Liver (tissue), 3 donors: Measurements from ENCODE around the gene SLC11A2.

Experiments used
- ATF3 ChIP-seq: IDR thresholded peaks from 2 replicates; pipeline ENCODE4 v1.6.1; 2016; ENCODE audit warnings: antibody characterized with exemption
- EGR1 ChIP-seq, 2 donors: IDR thresholded peaks; 2 replicates each; pipeline ENCODE4 v1.6.1; 2016 to 2018; ENCODE audit warnings: antibody characterized with exemption in 2 of 2, low read depth in 2 of 2
- GABPA ChIP-seq, 2 donors: IDR thresholded peaks in 1 of 2; conservative IDR thresholded peaks in 1 of 2; 2 replicates each; pipeline ENCODE4 v1.6.1; 2016; ENCODE audit warnings: antibody characterized with exemption in 2 of 2, mild to moderate bottlenecking in 1 of 2, moderate library complexity in 1 of 2
- RAD21 ChIP-seq, 2 donors: IDR thresholded peaks; 2 replicates each; pipeline ENCODE4 v1.6.1; 2016; ENCODE audit warnings: antibody characterized with exemption in 2 of 2, mild to moderate bottlenecking in 2 of 2
- RXRA ChIP-seq, 2 donors: IDR thresholded peaks; 2 replicates each; pipeline ENCODE4 v1.6.1; 2017 to 2018; ENCODE audit warnings: antibody characterized with exemption in 2 of 2, mild to moderate bottlenecking in 1 of 2
- SP1 ChIP-seq: IDR thresholded peaks from 2 replicates; pipeline ENCODE4 v1.6.1; 2018; ENCODE audit warnings: antibody characterized with exemption, mild to moderate bottlenecking
- TAF1 ChIP-seq: conservative IDR thresholded peaks from 2 replicates; pipeline ENCODE4 v1.6.1; 2016; ENCODE audit warnings: antibody characterized with exemption, mild to moderate bottlenecking
- YY1 ChIP-seq: IDR thresholded peaks from 2 replicates; pipeline ENCODE4 v1.6.1; 2016; ENCODE audit warnings: antibody characterized with exemption, mild to moderate bottlenecking
- TF ChIP-seq, protein P1 (sequence below): IDR thresholded peaks from 2 replicates; pipeline ENCODE4 v1.6.1; 2016; ENCODE audit warnings: antibody characterized with exemption
- TF ChIP-seq, protein P2 (sequence below): fragments of 150-350 bp; IDR thresholded peaks from 2 replicates; pipeline ENCODE4 v1.5.1; 2017; ENCODE audit warnings: improper control_type of control experiment, low read depth, low read length; ENCODE audit not compliant: missing input control
- TF ChIP-seq, protein P3 (sequence below): IDR thresholded peaks from 2 replicates; pipeline ENCODE4 v1.6.1; 2016; ENCODE audit warnings: antibody characterized with exemption, mild to moderate bottlenecking
- donor health status: healthy.
- donor health status: healthy.

DNA sequence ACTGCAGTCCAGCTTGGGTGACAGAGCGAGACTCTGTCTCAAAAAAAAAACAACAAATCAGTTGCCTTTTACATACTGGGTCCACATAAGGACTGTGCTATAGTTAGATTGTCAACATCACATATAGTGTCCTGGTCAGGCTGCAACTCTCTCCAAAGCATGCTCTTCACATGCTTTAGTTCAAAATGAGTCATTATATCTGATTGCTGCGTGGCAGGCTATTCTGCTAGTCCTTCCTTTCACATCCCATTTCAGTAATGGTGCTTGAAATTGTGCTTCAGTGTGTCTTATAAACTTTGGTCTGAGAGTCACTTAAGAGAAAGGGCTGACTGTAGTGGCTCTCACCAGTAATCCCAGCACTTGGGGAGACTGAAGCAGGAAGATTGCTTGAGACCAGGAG is 28.9 kb upstream of the SLC11A2 start:
- TF ChIP-seq, protein P1, sequence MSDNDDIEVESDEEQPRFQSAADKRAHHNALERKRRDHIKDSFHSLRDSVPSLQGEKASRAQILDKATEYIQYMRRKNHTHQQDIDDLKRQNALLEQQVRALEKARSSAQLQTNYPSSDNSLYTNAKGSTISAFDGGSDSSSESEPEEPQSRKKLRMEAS = no peak
- TF ChIP-seq, protein P2, sequence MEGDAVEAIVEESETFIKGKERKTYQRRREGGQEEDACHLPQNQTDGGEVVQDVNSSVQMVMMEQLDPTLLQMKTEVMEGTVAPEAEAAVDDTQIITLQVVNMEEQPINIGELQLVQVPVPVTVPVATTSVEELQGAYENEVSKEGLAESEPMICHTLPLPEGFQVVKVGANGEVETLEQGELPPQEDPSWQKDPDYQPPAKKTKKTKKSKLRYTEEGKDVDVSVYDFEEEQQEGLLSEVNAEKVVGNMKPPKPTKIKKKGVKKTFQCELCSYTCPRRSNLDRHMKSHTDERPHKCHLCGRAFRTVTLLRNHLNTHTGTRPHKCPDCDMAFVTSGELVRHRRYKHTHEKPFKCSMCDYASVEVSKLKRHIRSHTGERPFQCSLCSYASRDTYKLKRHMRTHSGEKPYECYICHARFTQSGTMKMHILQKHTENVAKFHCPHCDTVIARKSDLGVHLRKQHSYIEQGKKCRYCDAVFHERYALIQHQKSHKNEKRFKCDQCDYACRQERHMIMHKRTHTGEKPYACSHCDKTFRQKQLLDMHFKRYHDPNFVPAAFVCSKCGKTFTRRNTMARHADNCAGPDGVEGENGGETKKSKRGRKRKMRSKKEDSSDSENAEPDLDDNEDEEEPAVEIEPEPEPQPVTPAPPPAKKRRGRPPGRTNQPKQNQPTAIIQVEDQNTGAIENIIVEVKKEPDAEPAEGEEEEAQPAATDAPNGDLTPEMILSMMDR = no peak
- no peak for TF ChIP-seq GABPA (IDR thresholded peaks at IDR 0.05 in 1 of 2, conservative IDR thresholded peaks at IDR 0.05 in 1 of 2)
- no peak for TF ChIP-seq RAD21 (IDR thresholded peaks at IDR 0.05)
- TF ChIP-seq RXRA (IDR thresholded peaks at IDR 0.05) = no peak
- TF ChIP-seq, protein P3, sequence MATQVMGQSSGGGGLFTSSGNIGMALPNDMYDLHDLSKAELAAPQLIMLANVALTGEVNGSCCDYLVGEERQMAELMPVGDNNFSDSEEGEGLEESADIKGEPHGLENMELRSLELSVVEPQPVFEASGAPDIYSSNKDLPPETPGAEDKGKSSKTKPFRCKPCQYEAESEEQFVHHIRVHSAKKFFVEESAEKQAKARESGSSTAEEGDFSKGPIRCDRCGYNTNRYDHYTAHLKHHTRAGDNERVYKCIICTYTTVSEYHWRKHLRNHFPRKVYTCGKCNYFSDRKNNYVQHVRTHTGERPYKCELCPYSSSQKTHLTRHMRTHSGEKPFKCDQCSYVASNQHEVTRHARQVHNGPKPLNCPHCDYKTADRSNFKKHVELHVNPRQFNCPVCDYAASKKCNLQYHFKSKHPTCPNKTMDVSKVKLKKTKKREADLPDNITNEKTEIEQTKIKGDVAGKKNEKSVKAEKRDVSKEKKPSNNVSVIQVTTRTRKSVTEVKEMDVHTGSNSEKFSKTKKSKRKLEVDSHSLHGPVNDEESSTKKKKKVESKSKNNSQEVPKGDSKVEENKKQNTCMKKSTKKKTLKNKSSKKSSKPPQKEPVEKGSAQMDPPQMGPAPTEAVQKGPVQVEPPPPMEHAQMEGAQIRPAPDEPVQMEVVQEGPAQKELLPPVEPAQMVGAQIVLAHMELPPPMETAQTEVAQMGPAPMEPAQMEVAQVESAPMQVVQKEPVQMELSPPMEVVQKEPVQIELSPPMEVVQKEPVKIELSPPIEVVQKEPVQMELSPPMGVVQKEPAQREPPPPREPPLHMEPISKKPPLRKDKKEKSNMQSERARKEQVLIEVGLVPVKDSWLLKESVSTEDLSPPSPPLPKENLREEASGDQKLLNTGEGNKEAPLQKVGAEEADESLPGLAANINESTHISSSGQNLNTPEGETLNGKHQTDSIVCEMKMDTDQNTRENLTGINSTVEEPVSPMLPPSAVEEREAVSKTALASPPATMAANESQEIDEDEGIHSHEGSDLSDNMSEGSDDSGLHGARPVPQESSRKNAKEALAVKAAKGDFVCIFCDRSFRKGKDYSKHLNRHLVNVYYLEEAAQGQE = no peak
- no peak for TF ChIP-seq EGR1 (IDR thresholded peaks at IDR 0.05; ENCODE audit: low read depth in 2 of 2)
- no peak for TF ChIP-seq ATF3
- no peak for TF ChIP-seq TAF1
- no peak for TF ChIP-seq YY1
- no peak for TF ChIP-seq SP1
